Effector CD4-positive, alpha-beta T cell (primary cell): ENCODE measurements around the gene ARL13B.
"Not testable (repeated sequence)": the region's sequence is repeated elsewhere in the genome, so short reads cannot be mapped to it uniquely, and the experiment has no call there.

Source experiments
- DNase-seq: peaks from one replicate; pipeline ENCODE4 v3.0.0-alpha.2; 2020

Gene ARL13B

GRCh38 chr3:94001191-94001590 is 21.2 kb downstream of the ARL13B start:
- DNase-seq = no peak

GRCh38 chr3:94001827-94002495 is 22.0 kb downstream of the ARL13B start:
- DNase-seq = no peak

- peak; percentile 14 for DNase-seq
These were observed 24.5 kb downstream of the ARL13B start for GRCh38 chr3:94004301-94004910.

- no peak for DNase-seq
These were observed 28.3 kb downstream of the ARL13B start for GRCh38 chr3:94008253-94008652.

GRCh38 chr3:94009608-94010007 is 29.7 kb downstream of the ARL13B start:
- DNase-seq = no peak

GRCh38 chr3:94011233-94011711 is 31.3 kb downstream of the ARL13B start:
- DNase-seq = no peak

- no peak for DNase-seq
These were observed 32.2 kb downstream of the ARL13B start for GRCh38 chr3:94012185-94012584.

- no peak for DNase-seq
These were observed 35.1 kb downstream of the ARL13B start for GRCh38 chr3:94015025-94015424.

- no peak for DNase-seq
These were observed 39.7 kb downstream of the ARL13B start for GRCh38 chr3:94019659-94020058.

- DNase-seq = no peak
These were observed 40.3 kb downstream of the ARL13B start for GRCh38 chr3:94020293-94020692.

- no peak for DNase-seq
These were observed 44.4 kb downstream of the ARL13B start for GRCh38 chr3:94024385-94024784.

GRCh38 chr3:94026623-94027022 is 46.7 kb downstream of the ARL13B start:
- no peak for DNase-seq

- no peak for DNase-seq
These were observed 48.3 kb downstream of the ARL13B start, which contains the start of gene STX19 for GRCh38 chr3:94028093-94028837. STX19 (minus strand) TSS chr3:94028597; CDS start chr3:94015269, 13,328 bp downstream.

GRCh38 chr3:94036909-94037507 is 57.1 kb downstream of the ARL13B start:
- no peak for DNase-seq

GRCh38 chr3:94043285-94043684 is 63.3 kb downstream of the ARL13B start:
- DNase-seq = no peak

- DNase-seq = not testable (repeated sequence)
These were observed 64.4 kb downstream of the ARL13B start for GRCh38 chr3:94044100-94044936.

GRCh38 chr3:94046533-94046932 is 66.6 kb downstream of the ARL13B start:
- no peak for DNase-seq

GRCh38 chr3:94049267-94049666 is 69.3 kb downstream of the ARL13B start:
- DNase-seq = no peak

- DNase-seq = no peak
These were observed 70.6 kb downstream of the ARL13B start for GRCh38 chr3:94050546-94050945.

- no peak for DNase-seq
These were observed 81.3 kb downstream of the ARL13B start for GRCh38 chr3:94061297-94061696.

- peak; percentile 79 for DNase-seq
These were observed 82.8 kb downstream of the ARL13B start, which contains the start of the genes DHFR2 and NSUN3 for GRCh38 chr3:94062513-94063404. DHFR2 (minus strand) TSS chr3:94062916; CDS start chr3:94061511, 1,405 bp downstream. NSUN3 (plus strand) TSS chr3:94063061; CDS start chr3:94063127, 66 bp downstream.
